ENCODE measurements around the gene ADCY10. TPM values are rescaled to one million over a fixed set of nuclear protein-coding genes. Genes with fewer than 3 reads are reported as not detected.

The ADCY10 gene
- total RNA-seq, 1 experiment from 2014 or later: 0.10 TPM

GRCh38 chr1:167849666-167850065 lies 64.3 kb downstream of the ADCY10 start:
- no peaks in the 10 kb centered on the region for H3K4me1 ChIP-seq (ENCODE audit: control insufficient read depth, insufficient read depth, low read length)
- in situ Hi-C loops (cut with HindIII; ENCODE audit: low pct_unique_long_range_greater_than_20kb, low sequenced_read_pairs) (no loop called here), intact Hi-C loops (cut with micrococcal nuclease; ENCODE audit: unreplicated experiment) (no loop called here)
- no peak overlapping the region for H3K4me3 ChIP-seq (ENCODE audit: low read depth in 2 of 2, low read length in 2 of 2)
- H3K27me3 ChIP-seq (ENCODE audit: control insufficient read depth, insufficient read depth, low read length): no peaks in the 10 kb centered on the region
- no peaks in the 10 kb centered on the region for H3K36me3 ChIP-seq (ENCODE audit: control insufficient read depth, insufficient read depth, low read length)
- ATAC-seq (no peak), DNase-seq (ENCODE audit: low read depth, low spot score) (no peak)
- BruUV-seq (replicated peaks): no TSS peak
- ChIA-PET POLR2A (no interaction called here), CTCF (no interaction called here)
- H3K27ac ChIP-seq (ENCODE audit: low read length): no peak overlapping the region
- no peak for TF ChIP-seq REST (IDR thresholded peaks at IDR 0.05; ENCODE audit: insufficient read depth in 1 of 2, low read depth in 2 of 2, low read length in 1 of 2)
- TF ChIP-seq SIN3A (IDR thresholded peaks at IDR 0.05; ENCODE audit: borderline replicate concordance, insufficient read depth, low read depth, low read length): no peak
- no peak for TF ChIP-seq CTCF (IDR thresholded peaks at IDR 0.05)
- TF ChIP-seq TCF7L2 (IDR thresholded peaks at IDR 0.05; ENCODE audit: low read depth, low read length): no peak
- TF ChIP-seq POLR2AphosphoS5 (IDR thresholded peaks at IDR 0.05; ENCODE audit: low read depth, low read length): no peak
- H3K9me3 ChIP-seq (ENCODE audit: control insufficient read depth, insufficient read depth, low read depth, low read length): no peaks in the 10 kb centered on the region

- no peak for ATAC-seq
- CTCF ChIA-PET: no interaction called here
- no peak overlapping the region for H3K27ac ChIP-seq (ENCODE audit: low read length)
- no peak overlapping the region for H3K4me3 ChIP-seq (ENCODE audit: low read depth in 2 of 2, low read length in 2 of 2)
- no peak for DNase-seq (ENCODE audit: low read depth, low spot score)
- POLR2A ChIA-PET: no interaction called here
- no peaks in the 10 kb centered on the region for H3K4me1 ChIP-seq (ENCODE audit: control insufficient read depth, insufficient read depth, low read length)
- no TSS peak for BruUV-seq (replicated peaks)
- no peaks in the 10 kb centered on the region for H3K36me3 ChIP-seq (ENCODE audit: control insufficient read depth, insufficient read depth, low read length)
- intact Hi-C loops (cut with micrococcal nuclease; ENCODE audit: unreplicated experiment): no loop called here
- TF ChIP-seq POLR2AphosphoS5 (IDR thresholded peaks at IDR 0.05; ENCODE audit: low read depth, low read length): no peak
- no peak for TF ChIP-seq REST (IDR thresholded peaks at IDR 0.05; ENCODE audit: insufficient read depth in 1 of 2, low read depth in 2 of 2, low read length in 1 of 2)
- no peak for TF ChIP-seq SIN3A (IDR thresholded peaks at IDR 0.05; ENCODE audit: borderline replicate concordance, insufficient read depth, low read depth, low read length)
- no peak for TF ChIP-seq TCF7L2 (IDR thresholded peaks at IDR 0.05; ENCODE audit: low read depth, low read length)
- no peak for TF ChIP-seq CTCF (IDR thresholded peaks at IDR 0.05)
- in situ Hi-C loops (cut with HindIII; ENCODE audit: low pct_unique_long_range_greater_than_20kb, low sequenced_read_pairs): no loop called here
- H3K9me3 ChIP-seq (ENCODE audit: control insufficient read depth, insufficient read depth, low read depth, low read length): no peaks in the 10 kb centered on the region
- H3K27me3 ChIP-seq (ENCODE audit: control insufficient read depth, insufficient read depth, low read length): peaks cover 4% of the 10 kb centered on the region
Observed at GRCh38 chr1:167842872-167843271, 71.1 kb downstream of the ADCY10 start.
